IPS-NIHi7 (cell line): Measurements from ENCODE around the gene SACM1L.

Experiments
- DNase-seq: peaks from one replicate; pipeline ENCODE4 v3.0.0; 2012; ENCODE audit warnings: mixed read lengths; ENCODE audit errors: extremely low spot score

SACM1L gene

GRCh38 chr3:45688882-45689786, at the start of gene SACM1L:
TSS of gene SACM1L (plus strand) at chr3:45689396. CDS start at chr3:45689466, 70 bp downstream.
- peak; percentile 86 for DNase-seq

GRCh38 chr3:45640091-45640507, 49.1 kb upstream of the SACM1L start:
- no peak for DNase-seq

GRCh38 chr3:45640724-45641361, 48.4 kb upstream of the SACM1L start:
- no peak for DNase-seq

GRCh38 chr3:45641756-45642155, 47.4 kb upstream of the SACM1L start:
- no peak for DNase-seq

GRCh38 chr3:45642731-45643152, 46.5 kb upstream of the SACM1L start:
- DNase-seq: no peak

GRCh38 chr3:45644063-45644790, 45.0 kb upstream of the SACM1L start:
- no peak for DNase-seq

GRCh38 chr3:45644791-45645201, 44.4 kb upstream of the SACM1L start:
- DNase-seq: no peak

- DNase-seq: no peak
These were observed 43.1 kb upstream of the SACM1L start for GRCh38 chr3:45646051-45646585.

GRCh38 chr3:45647148-45647619, 42.0 kb upstream of the SACM1L start:
- DNase-seq: no peak

GRCh38 chr3:45653205-45653604, 36.0 kb upstream of the SACM1L start:
- no peak for DNase-seq

- no peak for DNase-seq
These were observed 34.7 kb upstream of the SACM1L start for GRCh38 chr3:45654397-45654944.

- no peak for DNase-seq
These were observed 33.3 kb upstream of the SACM1L start for GRCh38 chr3:45655906-45656305.

- DNase-seq: peak; percentile 91
These were observed 32.4 kb upstream of the SACM1L start for GRCh38 chr3:45656575-45657363.

- no peak for DNase-seq
These were observed 31.3 kb upstream of the SACM1L start for GRCh38 chr3:45657853-45658252.

- peak; percentile 85 for DNase-seq
These were observed 29.3 kb upstream of the SACM1L start for GRCh38 chr3:45659661-45660566.

- DNase-seq: no peak
These were observed 28.7 kb upstream of the SACM1L start for GRCh38 chr3:45660567-45660901.

- DNase-seq: no peak
These were observed 24.6 kb upstream of the SACM1L start for GRCh38 chr3:45664578-45664977.

GRCh38 chr3:45665101-45665572, 24.1 kb upstream of the SACM1L start:
- DNase-seq: peak; percentile 59

GRCh38 chr3:45666757-45667431, 22.3 kb upstream of the SACM1L start:
- DNase-seq: no peak
